ENCODE measurements around the gene MIB2.

MIB2 gene

DNA sequence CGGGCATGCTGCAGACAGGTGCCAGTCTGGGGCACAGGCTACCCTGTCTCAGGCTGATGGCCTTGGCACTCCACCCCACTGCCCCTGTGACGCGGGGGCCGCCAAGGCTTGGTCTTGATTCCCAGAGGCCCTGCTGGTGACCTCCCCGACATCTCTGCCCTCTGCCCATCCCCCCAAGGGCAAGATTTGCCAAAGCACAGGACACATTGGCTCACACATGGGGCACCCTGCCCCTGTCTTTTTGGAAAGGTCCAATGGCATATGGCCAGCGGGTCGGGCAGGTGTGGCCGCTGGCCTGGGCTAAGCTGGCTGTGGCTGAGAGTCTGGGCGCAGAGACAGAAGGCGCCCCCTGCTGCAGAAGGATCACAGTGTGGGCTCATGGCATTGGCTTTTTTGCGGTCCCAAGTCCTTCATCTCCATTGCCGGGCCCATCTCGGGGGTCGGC is 4.6 kb downstream of the MIB2 start:
- Histone ChIP-seq H3K4me2 (ENCODE audit: low read length) (no peak overlapping the region), H3K9ac (ENCODE audit: low read depth, low read length) (no peak overlapping the region), H3K4me3 (ENCODE audit: low read length) (no peak overlapping the region), H3K9me3 (replicated peaks; ENCODE audit: low read length) (no peaks in the 10 kb centered on the region), H3K4me1 (ENCODE audit: control insufficient read depth, insufficient read depth, low read length) (peaks cover 14% of the 10 kb centered on the region), H3K36me3 (ENCODE audit: insufficient read depth, low read length) (peaks cover 10% of the 10 kb centered on the region), H3K27me3 (ENCODE audit: control insufficient read depth, insufficient read depth, low read length) (no peaks in the 10 kb centered on the region)

GRCh38 chr1:1620433-1621139 is 5.3 kb downstream of the MIB2 start:
- no peak overlapping the region for H3K9ac ChIP-seq (ENCODE audit: low read depth, low read length)
- no peaks in the 10 kb centered on the region for H3K9me3 ChIP-seq (replicated peaks; ENCODE audit: low read length)
- H3K4me2 ChIP-seq (ENCODE audit: low read length) = no peak overlapping the region
- no peak overlapping the region for H3K4me3 ChIP-seq (ENCODE audit: low read length)
- no peaks in the 10 kb centered on the region for H3K27me3 ChIP-seq (ENCODE audit: control insufficient read depth, insufficient read depth, low read length)
- H3K36me3 ChIP-seq (ENCODE audit: insufficient read depth, low read length) = peaks cover 10% of the 10 kb centered on the region
- peaks cover 14% of the 10 kb centered on the region for H3K4me1 ChIP-seq (ENCODE audit: control insufficient read depth, insufficient read depth, low read length)

DNA sequence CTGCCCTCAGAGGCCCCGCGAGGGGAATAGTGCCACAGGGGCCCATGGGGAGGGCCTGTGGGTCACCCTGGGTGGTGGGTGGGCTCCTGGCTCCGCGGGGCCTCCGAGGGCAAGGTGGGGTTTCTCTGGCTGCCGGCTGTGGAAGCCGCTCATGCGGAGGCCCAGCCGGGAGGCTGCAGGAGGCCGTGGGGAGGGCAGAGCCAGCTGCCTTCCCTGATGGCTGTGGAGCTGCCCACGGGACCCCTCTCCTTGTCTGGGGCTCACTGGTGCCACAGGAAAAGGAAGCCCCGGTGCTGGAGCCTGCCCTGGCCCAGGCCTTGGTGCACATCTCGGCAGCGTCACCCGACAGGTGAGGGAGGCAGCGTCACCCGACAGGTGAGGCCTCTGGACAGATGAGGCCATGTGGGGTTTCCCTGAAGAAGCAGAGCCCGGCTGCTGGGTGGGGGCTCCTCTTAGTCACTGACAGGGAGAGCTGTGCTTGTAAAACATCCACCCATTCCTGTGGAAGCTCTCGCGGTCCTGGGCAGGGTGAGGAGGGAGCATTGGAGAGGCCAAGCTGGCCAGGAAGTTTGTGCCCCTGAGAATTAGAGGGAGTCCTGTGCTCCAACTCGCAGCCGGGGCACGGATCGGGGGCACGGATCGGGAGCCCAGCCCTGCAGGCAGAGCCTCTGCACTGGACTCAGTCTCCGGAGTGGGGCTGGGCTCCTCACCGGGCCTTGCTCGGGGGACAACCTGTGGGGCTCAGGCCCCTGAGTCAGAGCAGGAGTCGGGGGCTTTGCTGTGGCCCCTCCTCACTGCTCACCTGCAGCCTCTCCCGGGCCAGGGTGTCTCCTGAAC is 6.1 kb downstream of the MIB2 start:
- peaks cover 13% of the 10 kb centered on the region for H3K4me1 ChIP-seq (ENCODE audit: control insufficient read depth, insufficient read depth, low read length)
- no peak overlapping the region for H3K4me2 ChIP-seq (ENCODE audit: low read length)
- no peak overlapping the region for H3K9ac ChIP-seq (ENCODE audit: low read depth, low read length)
- H3K36me3 ChIP-seq (ENCODE audit: insufficient read depth, low read length) = peaks cover 10% of the 10 kb centered on the region
- H3K9me3 ChIP-seq (replicated peaks; ENCODE audit: low read length) = no peaks in the 10 kb centered on the region
- H3K4me3 ChIP-seq (ENCODE audit: low read length) = no peak overlapping the region
- no peaks in the 10 kb centered on the region for H3K27me3 ChIP-seq (ENCODE audit: control insufficient read depth, insufficient read depth, low read length)

DNA sequence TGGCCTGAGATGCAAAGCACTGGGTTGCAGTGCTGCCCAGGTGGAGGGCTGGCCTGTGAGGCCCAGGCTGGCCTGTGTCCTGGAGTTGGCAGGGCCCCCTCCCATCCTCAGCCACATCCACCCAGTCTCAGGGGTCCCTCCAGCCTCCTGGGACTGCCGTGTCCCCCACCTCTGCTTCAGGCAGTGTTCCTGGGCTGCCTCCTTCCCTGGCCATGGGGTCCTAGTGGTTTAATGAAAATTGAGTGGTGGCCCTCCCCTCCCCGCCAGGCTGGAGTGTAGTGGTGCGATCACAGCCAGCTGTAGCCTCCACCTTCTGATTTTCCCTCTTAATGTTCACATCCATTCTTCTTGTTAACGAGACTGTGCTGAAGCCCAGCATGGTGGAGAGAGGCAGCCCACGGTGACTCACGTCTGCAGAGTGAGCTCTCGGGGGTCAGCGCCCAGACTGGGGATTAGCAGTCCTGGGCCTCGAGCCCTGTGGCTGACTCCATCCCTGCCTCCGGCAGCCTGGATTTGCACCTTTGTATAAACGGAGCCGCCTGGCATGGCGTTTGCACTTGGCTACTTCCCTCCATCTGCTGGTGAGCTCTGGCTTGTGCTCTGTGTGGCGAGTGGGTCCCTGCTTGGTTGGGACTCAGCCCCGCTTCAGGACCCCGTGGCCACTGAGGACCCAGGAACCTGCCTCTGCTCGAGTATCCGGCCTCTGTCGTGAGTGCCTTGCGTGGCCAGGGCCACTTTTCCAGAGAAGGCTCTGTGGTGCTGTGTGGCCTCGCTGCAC is 6.9 kb downstream of the MIB2 start:
- Histone ChIP-seq H3K27me3 (ENCODE audit: control insufficient read depth, insufficient read depth, low read length) (no peaks in the 10 kb centered on the region), H3K4me3 (ENCODE audit: low read length) (no peak overlapping the region), H3K4me1 (ENCODE audit: control insufficient read depth, insufficient read depth, low read length) (peaks cover 5% of the 10 kb centered on the region), H3K4me2 (ENCODE audit: low read length) (no peak overlapping the region), H3K9me3 (replicated peaks; ENCODE audit: low read length) (no peaks in the 10 kb centered on the region), H3K9ac (ENCODE audit: low read depth, low read length) (no peak overlapping the region), H3K36me3 (ENCODE audit: insufficient read depth, low read length) (peaks cover 10% of the 10 kb centered on the region)

DNA sequence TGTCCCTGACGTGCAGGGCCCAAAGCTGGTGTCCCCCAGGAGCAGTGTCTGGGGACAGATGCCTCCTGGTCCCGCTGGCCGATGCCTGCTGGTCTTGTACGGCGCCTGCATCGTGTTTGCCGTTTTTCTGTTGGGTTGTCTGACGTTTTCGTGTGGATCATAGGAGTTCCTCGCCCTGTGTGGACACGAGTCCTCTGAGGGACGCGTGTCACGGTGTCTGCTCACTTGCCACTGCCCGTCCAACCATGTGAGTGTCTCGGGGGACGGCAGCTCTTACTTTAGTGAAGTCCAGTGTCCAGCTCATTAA is 7.4 kb downstream of the MIB2 start:
- Histone ChIP-seq H3K9ac (ENCODE audit: low read depth, low read length) (no peak overlapping the region), H3K4me1 (ENCODE audit: control insufficient read depth, insufficient read depth, low read length) (peaks cover 5% of the 10 kb centered on the region), H3K36me3 (ENCODE audit: insufficient read depth, low read length) (peaks cover 6% of the 10 kb centered on the region), H3K27me3 (ENCODE audit: control insufficient read depth, insufficient read depth, low read length) (no peaks in the 10 kb centered on the region), H3K4me2 (ENCODE audit: low read length) (no peak overlapping the region), H3K9me3 (replicated peaks; ENCODE audit: low read length) (no peaks in the 10 kb centered on the region), H3K4me3 (ENCODE audit: low read length) (no peak overlapping the region)

DNA sequence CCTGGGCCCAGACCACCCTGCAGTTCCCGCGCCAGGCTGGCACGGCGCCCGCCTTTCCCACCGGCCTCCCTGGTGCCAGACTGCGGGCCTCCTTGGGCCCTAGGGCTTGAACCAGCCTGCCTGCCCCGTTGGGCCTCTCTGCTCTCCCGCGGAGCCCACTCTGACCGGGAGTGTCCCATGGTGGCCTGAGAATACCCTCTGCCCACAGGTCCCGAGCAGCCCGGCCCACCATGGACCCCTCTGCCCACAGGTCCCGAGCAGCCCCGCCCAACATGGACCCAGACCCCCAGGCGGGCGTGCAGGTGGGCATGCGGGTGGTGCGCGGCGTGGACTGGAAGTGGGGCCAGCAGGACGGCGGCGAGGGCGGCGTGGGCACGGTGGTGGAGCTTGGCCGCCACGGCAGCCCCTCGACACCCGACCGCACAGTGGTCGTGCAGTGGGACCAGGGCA is 7.9 kb downstream of the MIB2 start:
- Histone ChIP-seq H3K9me3 (replicated peaks; ENCODE audit: low read length) (no peaks in the 10 kb centered on the region), H3K27me3 (ENCODE audit: control insufficient read depth, insufficient read depth, low read length) (no peaks in the 10 kb centered on the region), H3K4me3 (ENCODE audit: low read length) (no peak overlapping the region), H3K36me3 (ENCODE audit: insufficient read depth, low read length) (peaks cover 4% of the 10 kb centered on the region), H3K4me2 (ENCODE audit: low read length) (no peak overlapping the region), H3K4me1 (ENCODE audit: control insufficient read depth, insufficient read depth, low read length) (peaks cover 5% of the 10 kb centered on the region), H3K9ac (ENCODE audit: low read depth, low read length) (no peak overlapping the region)

DNA sequence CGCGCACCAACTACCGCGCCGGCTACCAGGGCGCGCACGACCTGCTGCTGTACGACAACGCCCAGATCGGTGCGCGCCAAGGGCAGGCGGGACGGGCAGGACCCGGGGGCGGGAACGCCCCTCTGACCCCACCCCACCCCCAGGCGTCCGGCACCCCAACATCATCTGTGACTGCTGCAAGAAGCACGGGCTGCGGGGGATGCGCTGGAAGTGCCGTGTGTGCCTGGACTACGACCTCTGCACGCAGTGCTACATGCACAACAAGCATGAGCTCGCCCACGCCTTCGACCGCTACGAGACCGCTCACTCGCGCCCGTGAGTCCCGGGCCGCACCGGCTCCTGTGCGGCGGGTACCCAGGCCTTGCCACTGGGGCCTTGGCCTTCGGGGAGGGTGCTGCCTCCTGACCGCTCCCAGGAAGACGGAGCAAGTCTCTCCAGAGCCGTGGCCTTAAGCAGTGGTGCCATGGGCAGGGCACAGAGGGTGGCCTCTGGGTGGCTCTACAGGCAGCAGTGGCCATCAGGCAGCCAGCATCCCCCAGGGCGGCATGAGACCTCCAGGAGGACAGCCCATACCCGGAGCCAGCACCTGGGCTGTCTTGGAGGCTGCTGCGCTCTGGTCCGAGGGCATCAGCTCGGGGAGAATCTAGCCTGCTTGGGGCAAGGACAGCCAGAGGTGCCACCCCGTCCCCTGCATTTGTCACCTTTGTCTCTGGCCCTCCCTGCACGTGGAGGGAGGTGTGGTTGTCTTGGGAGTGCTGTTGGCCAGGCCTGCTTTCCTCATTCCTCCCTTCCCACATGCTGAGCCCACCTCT is 8.5 kb downstream of the MIB2 start:
- Histone ChIP-seq H3K9me3 (replicated peaks; ENCODE audit: low read length) (no peaks in the 10 kb centered on the region), H3K4me1 (ENCODE audit: control insufficient read depth, insufficient read depth, low read length) (peaks cover 5% of the 10 kb centered on the region), H3K36me3 (ENCODE audit: insufficient read depth, low read length) (no peaks in the 10 kb centered on the region), H3K4me3 (ENCODE audit: low read length) (no peak overlapping the region), H3K9ac (ENCODE audit: low read depth, low read length) (no peak overlapping the region), H3K27me3 (ENCODE audit: control insufficient read depth, insufficient read depth, low read length) (no peaks in the 10 kb centered on the region), H3K4me2 (ENCODE audit: low read length) (no peak overlapping the region)

GRCh38 chr1:1624443-1625403 is 9.4 kb downstream of the MIB2 start:
- Histone ChIP-seq H3K4me3 (ENCODE audit: low read length) (no peak overlapping the region), H3K36me3 (ENCODE audit: insufficient read depth, low read length) (no peaks in the 10 kb centered on the region), H3K27me3 (ENCODE audit: control insufficient read depth, insufficient read depth, low read length) (no peaks in the 10 kb centered on the region), H3K9me3 (replicated peaks; ENCODE audit: low read length) (no peaks in the 10 kb centered on the region), H3K4me1 (ENCODE audit: control insufficient read depth, insufficient read depth, low read length) (peaks cover 5% of the 10 kb centered on the region), H3K4me2 (ENCODE audit: low read length) (no peak overlapping the region), H3K9ac (ENCODE audit: low read depth, low read length) (no peak overlapping the region)

- Histone ChIP-seq H3K4me3 (ENCODE audit: low read length) (no peak overlapping the region), H3K9ac (ENCODE audit: low read depth, low read length) (no peak overlapping the region), H3K9me3 (replicated peaks; ENCODE audit: low read length) (no peaks in the 10 kb centered on the region), H3K27me3 (ENCODE audit: control insufficient read depth, insufficient read depth, low read length) (no peaks in the 10 kb centered on the region), H3K36me3 (ENCODE audit: insufficient read depth, low read length) (no peaks in the 10 kb centered on the region), H3K4me2 (ENCODE audit: low read length) (no peak overlapping the region), H3K4me1 (ENCODE audit: control insufficient read depth, insufficient read depth, low read length) (peaks cover 5% of the 10 kb centered on the region)
These were observed 10.1 kb downstream of the MIB2 start for GRCh38 chr1:1625404-1625775.

DNA sequence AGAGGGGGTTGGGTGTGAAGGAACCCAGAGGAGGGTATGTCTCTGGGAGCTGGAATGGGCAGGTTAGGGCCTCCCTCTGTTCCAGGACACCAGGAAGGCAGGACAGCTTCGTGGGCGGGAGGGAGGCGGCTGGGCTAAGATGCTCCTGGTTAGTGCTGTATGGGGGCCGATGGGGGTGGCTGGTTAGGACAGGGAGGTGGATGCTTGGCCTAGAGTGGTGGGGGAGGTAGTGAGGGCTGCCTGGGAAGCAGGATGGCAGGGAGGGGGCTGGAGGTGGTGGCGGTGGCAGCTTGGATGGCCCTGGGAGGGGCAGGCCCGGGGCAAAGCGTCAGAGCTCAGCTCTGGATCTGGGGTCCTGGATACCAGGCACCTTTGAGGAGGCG is 10.5 kb downstream of the MIB2 start:
- Histone ChIP-seq H3K4me1 (ENCODE audit: control insufficient read depth, insufficient read depth, low read length) (peaks cover 5% of the 10 kb centered on the region), H3K9me3 (replicated peaks; ENCODE audit: low read length) (no peaks in the 10 kb centered on the region), H3K9ac (ENCODE audit: low read depth, low read length) (no peak overlapping the region), H3K36me3 (ENCODE audit: insufficient read depth, low read length) (no peaks in the 10 kb centered on the region), H3K4me2 (ENCODE audit: low read length) (no peak overlapping the region), H3K4me3 (ENCODE audit: low read length) (no peak overlapping the region), H3K27me3 (ENCODE audit: control insufficient read depth, insufficient read depth, low read length) (no peaks in the 10 kb centered on the region)
